HepG2 (cell line): Measurements from ENCODE around the gene MARK4. TPM values are rescaled to one million over a fixed set of nuclear protein-coding genes. Genes with fewer than 3 reads are reported as not detected.

ENCODE experiments used
- ATAC-seq: fragments of 200-7000 bp; cut with Tn5 transposase; 3 replicates; pipeline ENCODE4 v1.9.1; 2020; ENCODE audit warnings: mild to moderate bottlenecking, moderate library complexity
- BruUV-seq: library from RNA; stranded (reverse); fragments of 400-500 nt; replicated peaks from 2 replicates; lab custom pipeline; 2021; lab: Mats Ljungman, UMichigan
- CTCF ChIA-PET: fragments of 300-600 bp; formaldehyde crosslinking; extraction: SDS; loops from one replicate; lab custom pipeline; 2021; ENCODE audit warnings: low total read pairs, inconsistent platforms, low intra/inter-chr PET ratio; lab: Yijun Ruan, JAX
- POLR2A ChIA-PET: fragments of 350-600 bp; sonication (Branson Sonifier 250); formaldehyde crosslinking; loops from one replicate; lab custom pipeline; 2020; ENCODE audit warnings: antibody characterized with exemption, inconsistent platforms; lab: Yijun Ruan, JAX
- DNase-seq: peaks from one replicate; pipeline ENCODE4 v3.0.0-alpha.2; 2015; ENCODE audit warnings: low spot score
- FAIRE-seq: peaks from 3 replicates; lab custom pipeline; 2011; peaks lifted over from hg19 to GRCh38; lab: Jason Lieb, UNC
- H2AFZ ChIP-seq: one replicate; pipeline ENCODE4 v1.6.1; 2011; ENCODE audit warnings: low read length, inconsistent platforms
- H3K27ac ChIP-seq: fragments of 300-600 bp; 3 replicates; pipeline ENCODE4 v1.8.0; 2011; ENCODE audit warnings: mixed run types, mild to moderate bottlenecking, mixed read lengths, low read length, inconsistent platforms; ENCODE audit not compliant: insufficient read depth; ENCODE audit errors: extremely low read length
- H3K27me3 ChIP-seq, 2 experiments: fragments of 200-600 bp in 1 of 2; 2 replicates in 1 of 2; 3 replicates in 1 of 2; pipeline versions ENCODE4 v1.6.0 to v1.8.0; 2011; ENCODE audit warnings: low read length in 2 of 2, mild to moderate bottlenecking in 2 of 2, moderate library complexity in 2 of 2, inconsistent platforms in 1 of 2; ENCODE audit not compliant: insufficient read depth in 2 of 2, control insufficient read depth in 1 of 2
- H3K36me3 ChIP-seq, 2 experiments: fragments of 200-600 bp in 1 of 2; replicated peaks in 1 of 2; 2 replicates in 1 of 2; 3 replicates in 1 of 2; pipeline versions ENCODE4 v1.5.1 to v1.8.0; 2011; ENCODE audit warnings: low read length in 2 of 2, inconsistent platforms in 1 of 2; ENCODE audit not compliant: insufficient read depth in 2 of 2, control insufficient read depth in 1 of 2
- H3K4me1 ChIP-seq: 2 replicates; pipeline ENCODE4 v1.5.1; 2012; ENCODE audit warnings: low read length, inconsistent platforms; ENCODE audit not compliant: insufficient read depth
- H3K4me2 ChIP-seq: 2 replicates; pipeline ENCODE4 v1.6.0; 2011; ENCODE audit warnings: low read depth, low read length, inconsistent platforms
- H3K4me3 ChIP-seq, 3 experiments: fragments of 200-600 bp in 1 of 3; sonication (generic), shearing (Covaris generic) in 1 of 3; replicated peaks in 1 of 3; 2 replicates each; pipeline ENCODE4 v1.5.1; 2011 to 2016; ENCODE audit warnings: low read length in 3 of 3, inconsistent platforms in 2 of 3, low read depth in 2 of 3, mild to moderate bottlenecking in 2 of 3, control low read depth in 1 of 3, mixed read lengths in 1 of 3; ENCODE audit not compliant: insufficient read depth in 1 of 3
- H3K79me2 ChIP-seq: one replicate; pipeline ENCODE4 v1.6.1; 2011; ENCODE audit warnings: low read length, inconsistent platforms; ENCODE audit not compliant: insufficient read depth
- H3K9ac ChIP-seq: 2 replicates; pipeline ENCODE4 v1.6.0; 2011; ENCODE audit warnings: mild to moderate bottlenecking, low read depth, low read length, inconsistent platforms; ENCODE audit not compliant: insufficient read depth
- H3K9me3 ChIP-seq: 2 replicates; pipeline ENCODE4 v1.5.1; 2012; ENCODE audit warnings: mild to moderate bottlenecking, low read length
- H4K20me1 ChIP-seq: 2 replicates; pipeline ENCODE4 v1.6.0; 2011; ENCODE audit warnings: inconsistent platforms, mild to moderate bottlenecking, low read length, moderate library complexity; ENCODE audit not compliant: insufficient read depth
- AGO2 ChIP-seq: fragments of 200-400 bp; formaldehyde crosslinking; optimal IDR thresholded peaks from 2 replicates; pipeline ENCODE3; 2017; ENCODE audit warnings: mild to moderate bottlenecking, low read depth, low read length, moderate library complexity
- CCDC6 ChIP-seq: sonication (generic); formaldehyde crosslinking; IDR thresholded peaks from 2 replicates; pipeline ENCODE4 v1.8.1; 2022; ENCODE audit warnings: mild to moderate bottlenecking, missing genetic modification reagents, moderate library complexity
- KDM5B ChIP-seq: sonication (generic); formaldehyde crosslinking; IDR thresholded peaks from 2 replicates; pipeline ENCODE4 v1.4.0; 2020; ENCODE audit warnings: missing genetic modification reagents, mild to moderate bottlenecking, borderline replicate concordance
- TBL1XR1 ChIP-seq: fragments of 150-350 bp; IDR thresholded peaks from 2 replicates; pipeline ENCODE4 v1.6.1; 2014; ENCODE audit warnings: borderline replicate concordance, low read length; ENCODE audit not compliant: partially characterized antibody
- ZNF713 ChIP-seq: sonication (generic); formaldehyde crosslinking; IDR thresholded peaks from 2 replicates; pipeline ENCODE4 v1.4.0; 2020; ENCODE audit warnings: mild to moderate bottlenecking, missing genetic modification reagents
- WGBS: methylation state at CpG from one replicate; pipeline ENCODE4 v1.1.6; 2017; ENCODE audit warnings: low lambda C conversion rate; 5-methylcytosine and 5-hydroxymethylcytosine counted together
- in situ Hi-C: cut with HindIII; loops from 2 replicates; pipeline ENCODE4 v1.10.0; 2017; ENCODE audit warnings: low pct_unique_long_range_greater_than_20kb; ENCODE audit not compliant: extremely low pct_ligation_motif_present
- intact Hi-C: fragments of 100-400 bp; cut with micrococcal nuclease; formaldehyde crosslinking; loops from one replicate; pipeline ENCODE4 v1.10.0; 2022; ENCODE audit not compliant: unreplicated experiment
- polyA plus RNA-seq, 8 experiments: library from polyadenylated mRNA; depleted of rRNA in 3 of 8; stranded (reverse) in 7 of 8; unstranded in 1 of 8; fragments of >200 nt; fragmentation: Illumina TruSeq in 4 of 8; extraction: Trizol in 4 of 8; gene quantifications; 2 replicates each; pipeline versions ENCODE4 v1.2.1 to v1.2.3, GENCODE V29; 2011 to 2016; ENCODE audit warnings: low read depth in 4 of 8, missing spikeins in 1 of 8, mixed read lengths in 1 of 8; ENCODE audit not compliant: insufficient read depth in 1 of 8
- total RNA-seq, 5 experiments: library from RNA; depleted of rRNA; stranded (reverse); fragments of >200 nt; fragmentation: Illumina TruSeq; extraction: Trizol; gene quantifications; 2 replicates each; pipeline ENCODE4 v1.2.3, GENCODE V29; 2016; ENCODE audit warnings: low read depth in 1 of 5
- TF ChIP-seq, protein P1 (sequence below): sonication (generic); formaldehyde crosslinking; IDR thresholded peaks from 2 replicates; pipeline ENCODE4 v1.4.0; 2020; ENCODE audit warnings: missing genetic modification reagents, mild to moderate bottlenecking, borderline replicate concordance

Gene MARK4
- total and polyA plus RNA-seq, 2 of the 13 experiments (the other 11 are each of a cell fraction or from before 2014, with no cell fraction given): 7.0 to 12.2 TPM

DNA sequence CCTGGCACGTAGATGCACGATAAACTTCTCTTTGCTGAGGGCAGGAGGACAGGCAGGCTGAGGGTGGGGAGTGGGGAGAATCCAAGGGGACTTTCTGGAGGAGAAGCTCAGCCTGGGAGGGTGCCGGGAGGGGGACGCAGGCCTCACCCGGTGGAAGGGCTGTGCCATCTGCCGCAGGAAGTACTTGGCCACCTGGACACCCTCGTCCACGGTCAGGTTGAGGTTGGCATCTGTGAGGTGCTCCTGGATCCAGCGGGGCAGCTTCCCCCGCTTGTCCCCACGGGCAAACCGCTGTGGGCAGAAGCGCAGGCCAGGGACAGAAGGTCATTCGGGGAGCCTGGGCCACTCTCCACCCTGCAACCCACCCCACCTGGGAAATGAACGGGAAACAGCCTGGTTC, 101.0 kb downstream of the MARK4 start:
- peaks cover 22 to 59% of the 10 kb centered on the region in 2 experiments; a peak in 4 of 5 replicates for H3K36me3 ChIP-seq
- FAIRE-seq: no peak
- H3K4me2 ChIP-seq: no peak overlapping the region
- BruUV-seq: no TSS peak
- intact Hi-C loops (no loop called here), in situ Hi-C loops (no loop called here)
- H3K27ac ChIP-seq: no peak overlapping the region
- no peak overlapping the region for H2AFZ ChIP-seq
- peaks cover 0 to 6% of the 10 kb centered on the region in 2 experiments; a peak in 1 of 5 replicates for H3K27me3 ChIP-seq
- no peak for ATAC-seq
- POLR2A ChIA-PET: no interaction called here
- H3K4me1 ChIP-seq: no peaks in the 10 kb centered on the region
- H3K4me3 ChIP-seq: no peak overlapping the region
- no peaks in the 10 kb centered on the region for H3K9me3 ChIP-seq
- no peaks in the 10 kb centered on the region for H4K20me1 ChIP-seq
- no peak overlapping the region for H3K9ac ChIP-seq
- 100% methylated on average over 2 of the region's 15 CpGs for whole genome bisulfite sequencing
- TF ChIP-seq AGO2: peak; percentile 8
- no peak for TF ChIP-seq TBL1XR1
- CTCF ChIA-PET: no interaction called here
- no peak for DNase-seq
- H3K79me2 ChIP-seq: no peaks in the 10 kb centered on the region

DNA sequence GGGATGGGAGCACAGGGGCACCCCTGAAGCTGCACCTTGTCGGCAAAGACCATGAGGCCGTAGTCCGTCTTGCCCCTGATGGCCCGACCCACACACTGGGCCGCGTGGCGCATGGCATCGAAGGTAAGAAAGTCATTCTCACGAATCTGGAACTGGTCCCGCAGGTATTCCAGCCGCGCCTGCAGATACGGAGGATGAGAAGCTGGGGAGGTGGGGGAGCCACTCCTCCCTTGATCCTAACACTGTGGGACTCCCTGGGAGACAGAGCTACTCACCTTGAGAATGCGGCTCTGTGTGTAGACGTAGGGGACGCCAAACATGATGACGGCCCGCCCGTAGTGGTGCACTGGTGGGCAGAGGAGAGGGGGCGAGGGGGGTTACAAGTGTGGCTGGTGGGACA, 101.4 kb downstream of the MARK4 start:
- DNase-seq (no peak), FAIRE-seq (no peak), ATAC-seq (no peak)
- WGBS: 98% methylated on average over 17 of the region's 20 CpGs
- ChIA-PET POLR2A (no interaction called here), CTCF (no interaction called here)
- Histone ChIP-seq H3K4me2 (no peak overlapping the region), H3K4me1 (no peaks in the 10 kb centered on the region), H3K9ac (no peak overlapping the region), H3K27me3 (peaks cover 0 to 4% of the 10 kb centered on the region in 2 experiments; a peak in 1 of 5 replicates), H3K27ac (no peak overlapping the region), H2AFZ (no peak overlapping the region), H3K9me3 (no peaks in the 10 kb centered on the region), H3K4me3 (no peak overlapping the region), H4K20me1 (no peaks in the 10 kb centered on the region), H3K36me3 (peaks cover 22 to 63% of the 10 kb centered on the region in 2 experiments; a peak in 4 of 5 replicates), H3K79me2 (no peaks in the 10 kb centered on the region)
- intact Hi-C loops: no loop called here
- in situ Hi-C loops: no loop called here
- no TSS peak for BruUV-seq
- TF ChIP-seq KDM5B (CRISPR knock-in tag) (no peak), CCDC6 (no peak), ZNF713 (no peak)
- TF ChIP-seq, protein P1, sequence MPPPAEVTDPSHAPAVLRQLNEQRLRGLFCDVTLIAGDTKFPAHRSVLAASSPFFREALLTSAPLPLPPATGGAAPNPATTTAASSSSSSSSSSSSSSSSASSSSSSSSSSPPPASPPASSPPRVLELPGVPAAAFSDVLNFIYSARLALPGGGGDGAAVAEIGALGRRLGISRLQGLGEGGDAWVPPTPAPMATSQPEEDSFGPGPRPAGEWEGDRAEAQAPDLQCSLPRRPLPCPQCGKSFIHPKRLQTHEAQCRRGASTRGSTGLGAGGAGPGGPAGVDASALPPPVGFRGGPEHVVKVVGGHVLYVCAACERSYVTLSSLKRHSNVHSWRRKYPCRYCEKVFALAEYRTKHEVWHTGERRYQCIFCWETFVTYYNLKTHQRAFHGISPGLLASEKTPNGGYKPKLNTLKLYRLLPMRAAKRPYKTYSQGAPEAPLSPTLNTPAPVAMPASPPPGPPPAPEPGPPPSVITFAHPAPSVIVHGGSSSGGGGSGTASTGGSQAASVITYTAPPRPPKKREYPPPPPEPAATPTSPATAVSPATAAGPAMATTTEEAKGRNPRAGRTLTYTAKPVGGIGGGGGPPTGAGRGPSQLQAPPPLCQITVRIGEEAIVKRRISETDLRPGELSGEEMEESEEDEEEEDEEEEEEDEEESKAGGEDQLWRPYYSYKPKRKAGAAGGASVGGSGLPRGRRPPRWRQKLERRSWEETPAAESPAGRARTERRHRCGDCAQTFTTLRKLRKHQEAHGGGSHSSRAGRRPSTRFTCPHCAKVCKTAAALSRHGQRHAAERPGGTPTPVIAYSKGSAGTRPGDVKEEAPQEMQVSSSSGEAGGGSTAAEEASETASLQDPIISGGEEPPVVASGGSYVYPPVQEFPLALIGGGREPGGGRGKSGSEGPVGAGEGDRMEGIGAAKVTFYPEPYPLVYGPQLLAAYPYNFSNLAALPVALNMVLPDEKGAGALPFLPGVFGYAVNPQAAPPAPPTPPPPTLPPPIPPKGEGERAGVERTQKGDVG (CRISPR knock-in tag): no peak
